IMR-90 (cell line): Measurements from ENCODE around the gene NUDT5. TPM values are rescaled to one million over a fixed set of nuclear protein-coding genes. Genes with fewer than 3 reads are reported as not detected.

Experiments used
- ATAC-seq: fragments of 200-7000 bp; cut with Tn5 transposase; 2 replicates; pipeline ENCODE4 v1.9.1; 2020; ENCODE audit warnings: low read depth, mild to moderate bottlenecking, moderate library complexity
- BruUV-seq: library from RNA; stranded (reverse); fragments of 400-500 nt; replicated peaks from 2 replicates; lab custom pipeline; 2021; lab: Mats Ljungman, UMichigan
- CTCF ChIA-PET: fragments of 300-600 bp; formaldehyde crosslinking; extraction: SDS; loops from one replicate; lab custom pipeline; 2021; ENCODE audit warnings: antibody characterized with exemption; lab: Yijun Ruan, JAX
- POLR2A ChIA-PET: fragments of 300-600 bp; sonication (Branson Sonifier 250); formaldehyde crosslinking; loops from one replicate; lab custom pipeline; 2022; ENCODE audit warnings: antibody characterized with exemption; ENCODE audit not compliant: unreplicated experiment; lab: Charles Lee
- DNase-seq: peaks from one replicate; pipeline ENCODE4 v3.0.0; 2013
- H2AFZ ChIP-seq: replicated peaks from 2 replicates; pipeline ENCODE3; 2013; ENCODE audit warnings: low read length, mild to moderate bottlenecking; ENCODE audit not compliant: poor library complexity
- H2AK5ac ChIP-seq: 2 replicates; pipeline ENCODE4 v1.6.1; 2013; ENCODE audit warnings: low read depth, low read length, inconsistent platforms
- H2AK9ac ChIP-seq: replicated peaks from 2 replicates; pipeline ENCODE3; 2013; ENCODE audit warnings: mild to moderate bottlenecking, low read depth, low read length, moderate library complexity; ENCODE audit not compliant: poor library complexity
- H2BK120ac ChIP-seq: 2 replicates; pipeline ENCODE4 v1.6.1; 2013; ENCODE audit warnings: low read depth, low read length, inconsistent platforms
- H2BK15ac ChIP-seq: 3 replicates; pipeline ENCODE4 v1.6.1; 2013; ENCODE audit warnings: low read depth, low read length, inconsistent platforms
- H2BK20ac ChIP-seq: 2 replicates; pipeline ENCODE4 v1.6.1; 2013; ENCODE audit warnings: low read depth, mild to moderate bottlenecking, inconsistent platforms, low read length, moderate library complexity
- H2BK5ac ChIP-seq: 2 replicates; pipeline ENCODE4 v1.6.1; 2013; ENCODE audit warnings: mild to moderate bottlenecking, low read depth, low read length, inconsistent platforms; ENCODE audit not compliant: poor library complexity, severe bottlenecking
- H3K14ac ChIP-seq: replicated peaks from 2 replicates; pipeline ENCODE4 v1.6.1; 2013; ENCODE audit warnings: low read depth, low read length, inconsistent platforms
- H3K18ac ChIP-seq: 2 replicates; pipeline ENCODE4 v1.6.1; 2013; ENCODE audit warnings: low read depth, low read length, control low read depth
- H3K23ac ChIP-seq: 2 replicates; pipeline ENCODE4 v1.6.1; 2013; ENCODE audit warnings: low read depth, low read length, inconsistent platforms
- H3K27ac ChIP-seq: 2 replicates; pipeline ENCODE4 v1.5.1; 2013; ENCODE audit warnings: mild to moderate bottlenecking, control low read depth, low read length; ENCODE audit not compliant: insufficient read depth
- H3K27me3 ChIP-seq: 2 replicates; pipeline ENCODE4 v1.6.1; 2013; ENCODE audit warnings: low read length; ENCODE audit not compliant: control insufficient read depth, insufficient read depth
- H3K36me3 ChIP-seq: 2 replicates; pipeline ENCODE4 v1.6.1; 2013; ENCODE audit warnings: low read length, mixed read lengths; ENCODE audit not compliant: control insufficient read depth, insufficient read depth
- H3K4ac ChIP-seq: 2 replicates; pipeline ENCODE4 v1.6.1; 2013; ENCODE audit warnings: low read depth, low read length, inconsistent platforms
- H3K4me1 ChIP-seq: 2 replicates; pipeline ENCODE4 v1.6.1; 2013; ENCODE audit warnings: low read length, mixed read lengths; ENCODE audit not compliant: control insufficient read depth, insufficient read depth
- H3K4me2 ChIP-seq: 2 replicates; pipeline ENCODE4 v1.6.1; 2013; ENCODE audit warnings: low read depth, mild to moderate bottlenecking, control low read depth, low read length, moderate library complexity
- H3K4me3 ChIP-seq: 2 replicates; pipeline ENCODE4 v1.5.1; 2013; ENCODE audit warnings: low read depth, mild to moderate bottlenecking, control low read depth, low read length, moderate library complexity; ENCODE audit not compliant: insufficient read depth
- H3K56ac ChIP-seq: 2 replicates; pipeline ENCODE4 v1.6.1; 2013; ENCODE audit warnings: low read length, inconsistent platforms; ENCODE audit not compliant: insufficient read depth; ENCODE audit errors: extremely low read depth
- H3K79me1 ChIP-seq, 2 experiments: 2 replicates each; pipeline ENCODE4 v1.6.1; 2013; ENCODE audit warnings: low read length in 2 of 2, inconsistent platforms in 1 of 2, low read depth in 1 of 2
- H3K9ac ChIP-seq: 2 replicates; pipeline ENCODE4 v1.6.1; 2013; ENCODE audit warnings: low read depth, low read length, control low read depth
- H3K9me1 ChIP-seq: 2 replicates; pipeline ENCODE4 v1.6.1; 2013; ENCODE audit warnings: low read length, inconsistent platforms; ENCODE audit not compliant: insufficient read depth
- H3K9me3 ChIP-seq: 2 replicates; pipeline ENCODE4 v1.6.1; 2013; ENCODE audit warnings: low read length; ENCODE audit not compliant: control insufficient read depth, insufficient read depth
- H4K20me1 ChIP-seq: 2 replicates; pipeline ENCODE4 v1.6.1; 2013; ENCODE audit warnings: low read length, inconsistent platforms; ENCODE audit not compliant: insufficient read depth
- H4K5ac ChIP-seq: 2 replicates; pipeline ENCODE4 v1.6.1; 2013; ENCODE audit warnings: mild to moderate bottlenecking, low read depth, low read length, control low read depth
- H4K8ac ChIP-seq, 2 experiments: 2 replicates each; pipeline ENCODE4 v1.6.1; 2013; ENCODE audit warnings: low read depth in 2 of 2, low read length in 2 of 2, control low read depth in 1 of 2, inconsistent platforms in 1 of 2
- H4K91ac ChIP-seq: 2 replicates; pipeline ENCODE4 v1.6.1; 2013; ENCODE audit warnings: low read depth, low read length, inconsistent platforms; ENCODE audit not compliant: insufficient read depth
- BHLHE40 ChIP-seq: fragments of 150-350 bp; IDR thresholded peaks from 2 replicates; pipeline ENCODE4 v1.6.1; 2016; ENCODE audit warnings: mild to moderate bottlenecking, low read depth, low read length
- CEBPB ChIP-seq: IDR thresholded peaks from 2 replicates; pipeline ENCODE4 v1.6.1; 2012; ENCODE audit warnings: low read depth, low read length, improper control_type of control experiment
- CHD1 ChIP-seq: IDR thresholded peaks from 2 replicates; pipeline ENCODE4 v1.6.1; 2012; ENCODE audit warnings: low read depth, low read length, improper control_type of control experiment
- ELK1 ChIP-seq: fragments of 150-350 bp; IDR thresholded peaks from 2 replicates; pipeline ENCODE4 v1.6.1; 2016; ENCODE audit warnings: low read depth, mild to moderate bottlenecking, low read length, moderate library complexity, borderline replicate concordance
- FOS ChIP-seq: fragments of 150-350 bp; IDR thresholded peaks from 2 replicates; pipeline ENCODE4 v1.6.1; 2016; ENCODE audit warnings: low read depth, low read length
- MAFK ChIP-seq: IDR thresholded peaks from 2 replicates; pipeline ENCODE4 v1.6.1; 2012; ENCODE audit warnings: low read depth, low read length, improper control_type of control experiment
- MAZ ChIP-seq: IDR thresholded peaks from 2 replicates; pipeline ENCODE4 v1.6.1; 2012; ENCODE audit warnings: low read depth, mild to moderate bottlenecking, low read length, improper control_type of control experiment, moderate library complexity, borderline replicate concordance
- MXI1 ChIP-seq: IDR thresholded peaks from 2 replicates; pipeline ENCODE4 v1.6.1; 2012; ENCODE audit warnings: low read depth, mild to moderate bottlenecking, low read length, moderate library complexity, borderline replicate concordance
- NFE2L2 ChIP-seq: fragments of 150-350 bp; IDR thresholded peaks from 2 replicates; pipeline ENCODE4 v1.6.1; 2016; ENCODE audit warnings: low read depth, mild to moderate bottlenecking, low read length
- POLR2A ChIP-seq: IDR thresholded peaks from 2 replicates; pipeline ENCODE4 v1.6.1; 2012; ENCODE audit warnings: mild to moderate bottlenecking, low read depth, low read length
- RAD21 ChIP-seq: IDR thresholded peaks from 2 replicates; pipeline ENCODE4 v1.6.1; 2012; ENCODE audit warnings: low read length, improper control_type of control experiment
- RCOR1 ChIP-seq: IDR thresholded peaks from 2 replicates; pipeline ENCODE4 v1.6.1; 2012; ENCODE audit warnings: mild to moderate bottlenecking, low read length, improper control_type of control experiment; ENCODE audit not compliant: insufficient replicate concordance
- RFX5 ChIP-seq: IDR thresholded peaks from 2 replicates; pipeline ENCODE4 v1.8.0; 2012; ENCODE audit warnings: low read depth, mild to moderate bottlenecking, low read length, moderate library complexity
- SMC3 ChIP-seq: fragments of 150-350 bp; IDR thresholded peaks from 2 replicates; pipeline ENCODE4 v1.6.1; 2016; ENCODE audit warnings: low read depth, mild to moderate bottlenecking, antibody characterized with exemption, low read length, moderate library complexity
- WGBS, 2 experiments: methylation state at CpG; one replicate each; pipeline versions ENCODE4 v1.1.5 to v1.1.7; 2013; ENCODE audit warnings: missing lambda C conversion rate in 2 of 2; ENCODE audit not compliant: insufficient read length in 1 of 2; ENCODE audit errors: extremely low coverage in 2 of 2; 5-methylcytosine and 5-hydroxymethylcytosine counted together
- dilution Hi-C: fragments of 300-500 bp; cut with HindIII; formaldehyde crosslinking; loops from one replicate; pipeline ENCODE4 v1.14.3; 2018; ENCODE audit warnings: low sequenced_read_pairs; ENCODE audit not compliant: unreplicated experiment
- in situ Hi-C: fragments of 300-500 bp; cut with MboI; formaldehyde crosslinking; loops from 3 replicates; pipeline ENCODE4 v1.14.3; 2019; ENCODE audit warnings: low sequenced_read_pairs, inconsistent platforms, mixed read lengths
- intact Hi-C: fragments of 100-400 bp; cut with micrococcal nuclease; formaldehyde crosslinking; loops from 2 replicates; pipeline ENCODE4 v1.10.0; 2022
- polyA plus RNA-seq, 3 experiments: library from polyadenylated mRNA; depleted of rRNA; stranded (reverse); fragments of >200 nt; gene quantifications; 2 replicates each; pipeline ENCODE4 v1.2.3, GENCODE V29; 2012; ENCODE audit warnings: low replicate concordance in 1 of 3
- total RNA-seq: library from RNA; depleted of rRNA; stranded (reverse); fragments of >200 nt; gene quantifications from 2 replicates; pipeline ENCODE4 v1.2.3, GENCODE V29; 2012
- TF ChIP-seq, protein P1 (sequence below): conservative IDR thresholded peaks from 2 replicates; pipeline ENCODE4 v1.5.1; 2012; ENCODE audit warnings: mild to moderate bottlenecking, low read depth, low read length, improper control_type of control experiment
- TF ChIP-seq, protein P2 (sequence below): fragments of 150-350 bp; IDR thresholded peaks from 2 replicates; pipeline ENCODE4 v1.6.1; 2017; ENCODE audit warnings: mild to moderate bottlenecking, antibody characterized with exemption, low read length, low read depth

The NUDT5 gene
- total and polyA plus RNA-seq, 2 of the 4 experiments (the other 2 are of a cell fraction): 70.1 to 74.6 TPM

- H3K4me3 ChIP-seq: no peak overlapping the region
- H3K27me3 ChIP-seq: no peaks in the 10 kb centered on the region
- in situ Hi-C loops: no loop called here
- no peak for DNase-seq
- H2BK15ac ChIP-seq: no peak overlapping the region
- H3K56ac ChIP-seq: no peak overlapping the region
- no peak overlapping the region for H2AFZ ChIP-seq
- no peak overlapping the region for H3K9ac ChIP-seq
- peaks cover 40 to 41% of the 10 kb centered on the region in 2 experiments for H3K79me1 ChIP-seq
- intact Hi-C loops: no loop called here
- H3K4me1 ChIP-seq: peaks cover 10% of the 10 kb centered on the region
- no peak overlapping the region for H3K23ac ChIP-seq
- no peak overlapping the region for H3K18ac ChIP-seq
- H3K4ac ChIP-seq: no peak overlapping the region
- H3K27ac ChIP-seq: no peak overlapping the region
- peaks cover 6% of the 10 kb centered on the region; the same call in 1 of the 2 replicates for H3K9me1 ChIP-seq
- 0 out of 2 replicates have a peak, but pooled peaks cover 3% of the 10 kb centered on the region for H4K20me1 ChIP-seq
- ChIA-PET CTCF (interaction anchor here (0.6 kb wide), 1 partner anchor 488 kb away, joined by 3 read pairs; no protein-coding TSS in a partner anchor), POLR2A (no interaction called here)
- H2BK20ac ChIP-seq: no peak overlapping the region
- H2AK9ac ChIP-seq: no peak overlapping the region
- TF ChIP-seq BHLHE40 (no peak), SMC3 (no peak), MAZ (no peak), ELK1 (no peak), RAD21 (no peak), MAFK (no peak), RFX5 (no peak), CHD1 (no peak), POLR2A (no peak), FOS (no peak), MXI1 (no peak), CEBPB (no peak), RCOR1 (no peak), NFE2L2 (no peak)
- TF ChIP-seq, protein P1, sequence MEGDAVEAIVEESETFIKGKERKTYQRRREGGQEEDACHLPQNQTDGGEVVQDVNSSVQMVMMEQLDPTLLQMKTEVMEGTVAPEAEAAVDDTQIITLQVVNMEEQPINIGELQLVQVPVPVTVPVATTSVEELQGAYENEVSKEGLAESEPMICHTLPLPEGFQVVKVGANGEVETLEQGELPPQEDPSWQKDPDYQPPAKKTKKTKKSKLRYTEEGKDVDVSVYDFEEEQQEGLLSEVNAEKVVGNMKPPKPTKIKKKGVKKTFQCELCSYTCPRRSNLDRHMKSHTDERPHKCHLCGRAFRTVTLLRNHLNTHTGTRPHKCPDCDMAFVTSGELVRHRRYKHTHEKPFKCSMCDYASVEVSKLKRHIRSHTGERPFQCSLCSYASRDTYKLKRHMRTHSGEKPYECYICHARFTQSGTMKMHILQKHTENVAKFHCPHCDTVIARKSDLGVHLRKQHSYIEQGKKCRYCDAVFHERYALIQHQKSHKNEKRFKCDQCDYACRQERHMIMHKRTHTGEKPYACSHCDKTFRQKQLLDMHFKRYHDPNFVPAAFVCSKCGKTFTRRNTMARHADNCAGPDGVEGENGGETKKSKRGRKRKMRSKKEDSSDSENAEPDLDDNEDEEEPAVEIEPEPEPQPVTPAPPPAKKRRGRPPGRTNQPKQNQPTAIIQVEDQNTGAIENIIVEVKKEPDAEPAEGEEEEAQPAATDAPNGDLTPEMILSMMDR: no peak
- TF ChIP-seq, protein P2, sequence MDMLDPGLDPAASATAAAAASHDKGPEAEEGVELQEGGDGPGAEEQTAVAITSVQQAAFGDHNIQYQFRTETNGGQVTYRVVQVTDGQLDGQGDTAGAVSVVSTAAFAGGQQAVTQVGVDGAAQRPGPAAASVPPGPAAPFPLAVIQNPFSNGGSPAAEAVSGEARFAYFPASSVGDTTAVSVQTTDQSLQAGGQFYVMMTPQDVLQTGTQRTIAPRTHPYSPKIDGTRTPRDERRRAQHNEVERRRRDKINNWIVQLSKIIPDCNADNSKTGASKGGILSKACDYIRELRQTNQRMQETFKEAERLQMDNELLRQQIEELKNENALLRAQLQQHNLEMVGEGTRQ: no peak
- H2AK5ac ChIP-seq: no peak overlapping the region
- no peak overlapping the region for H3K14ac ChIP-seq
- 100% methylated on average over 1 of the region's 8 CpGs; no CpG with 5 or more reads in 1 of the 2 experiments for WGBS, 2 experiments
- H4K91ac ChIP-seq: no peak overlapping the region
- dilution Hi-C loops: no loop called here
- H3K9me3 ChIP-seq: no peaks in the 10 kb centered on the region
- BruUV-seq: no TSS peak
- H2BK120ac ChIP-seq: no peak overlapping the region
- no peak overlapping the region for H4K8ac ChIP-seq
- H3K4me2 ChIP-seq: no peak overlapping the region
- ATAC-seq: no peak
- no peak overlapping the region for H4K5ac ChIP-seq
- H3K36me3 ChIP-seq: peaks cover 20% of the 10 kb centered on the region
- no peak overlapping the region for H2BK5ac ChIP-seq
Observed at GRCh38 chr10:12218991-12219390, 23.3 kb upstream of the NUDT5 start.
